GM19324 (cell line): ENCODE measurements around the gene SNX32.

Source experiments
- ATAC-seq: cut with Tn5 transposase; IDR thresholded peaks from one replicate; pipeline ENCODE4 v1.9.1; 2021; ENCODE audit warnings: mild to moderate bottlenecking, moderate library complexity; ENCODE audit not compliant: unreplicated experiment, low FRiP score

Gene SNX32

GRCh38 chr11:65854852-65855837 is 21.4 kb downstream of the SNX32 start:
- ATAC-seq, result no peak

GRCh38 chr11:65855927-65856363 is 22.2 kb downstream of the SNX32 start:
- no peak for ATAC-seq

GRCh38 chr11:65856689-65857499 is 23.1 kb downstream of the SNX32 start:
- peak; percentile 38 for ATAC-seq

- peak; percentile 10 for ATAC-seq
Observed at GRCh38 chr11:65857500-65857852, 23.7 kb downstream of the SNX32 start.

DNA sequence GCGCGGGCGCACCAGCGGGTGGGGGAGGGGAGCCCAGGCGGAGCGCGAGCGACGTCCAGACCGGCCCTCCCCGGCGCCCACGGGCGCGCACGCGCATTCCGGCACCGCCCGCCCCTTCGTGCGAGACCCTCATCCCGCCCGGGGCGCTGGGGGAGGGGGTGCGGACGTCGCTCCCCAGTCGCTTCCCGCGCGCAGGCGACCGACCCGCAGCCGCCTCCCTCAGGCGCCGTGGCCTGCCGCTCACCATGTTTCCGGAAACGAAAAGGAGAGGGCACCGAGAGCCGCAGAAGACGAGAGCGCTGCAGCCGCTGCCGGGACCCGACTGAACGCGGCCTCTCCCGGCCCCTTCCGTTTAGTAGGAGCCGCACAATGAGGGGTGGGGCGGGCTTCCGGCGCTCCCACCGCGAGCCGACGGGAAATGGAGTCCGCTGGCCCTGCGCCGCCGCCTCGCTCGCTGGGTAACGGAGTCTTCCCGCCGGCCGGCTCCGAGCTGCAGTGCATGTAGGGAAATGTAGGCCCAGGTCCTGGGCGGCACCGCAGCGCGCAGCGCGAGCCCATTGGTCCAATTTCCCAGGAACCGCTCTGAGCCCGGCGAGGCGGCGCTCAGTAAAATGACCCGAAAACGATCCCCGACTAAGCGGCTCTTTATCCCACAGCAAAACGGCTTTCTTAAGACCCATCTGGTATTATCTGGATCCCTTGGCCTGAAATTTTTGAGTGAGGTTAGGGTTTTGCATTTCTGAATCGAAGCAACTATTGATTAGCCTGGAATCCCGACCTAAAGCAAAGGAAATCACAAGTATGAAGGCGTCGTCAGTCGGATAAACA is 24.3 kb downstream of the SNX32 start, which contains the start of gene CFL1:
TSS of gene CFL1 (minus strand) at position 328 of the 828 bp plus-strand sequence. CDS start at position 247, 81 bp downstream.
- peak; percentile 58 for ATAC-seq

- ATAC-seq, result no peak
Observed at GRCh38 chr11:65858681-65859087, 24.9 kb downstream of the SNX32 start.

DNA sequence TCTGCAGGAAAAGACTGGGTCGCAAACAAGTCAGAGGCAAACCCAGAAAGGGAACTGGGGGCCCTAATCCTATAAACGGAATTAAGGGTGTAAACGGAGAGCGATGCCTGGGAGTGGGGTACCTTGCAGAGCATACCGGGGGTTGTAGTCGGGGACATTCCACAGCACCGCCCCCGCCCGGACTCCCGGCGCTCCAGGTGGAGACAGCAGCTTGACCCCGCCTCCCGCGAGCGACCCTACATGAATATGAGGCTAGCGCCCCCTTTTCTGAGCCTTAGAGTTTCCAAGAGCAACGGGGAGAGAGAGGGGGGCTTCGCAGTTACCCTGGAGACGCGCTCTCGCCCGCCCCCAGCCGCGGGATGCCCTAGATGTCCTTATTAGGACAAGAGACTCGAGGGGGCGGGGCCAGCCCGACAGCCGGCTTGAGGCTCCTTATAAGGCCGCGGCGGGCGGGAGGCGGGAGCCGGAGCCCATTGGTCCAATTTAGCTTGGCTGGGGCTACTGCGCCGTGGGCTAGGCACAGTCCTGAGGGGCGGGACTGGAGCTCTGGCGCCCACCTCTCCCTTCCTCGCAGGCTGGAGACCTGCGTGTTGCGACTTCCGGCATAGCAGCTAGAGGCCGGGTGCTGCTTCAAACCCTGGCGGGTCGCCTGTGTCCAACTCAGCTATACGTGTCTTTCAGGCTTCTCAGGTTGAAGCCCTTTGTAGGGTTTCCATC is 25.5 kb downstream of the SNX32 start:
- peak; percentile 53 for ATAC-seq

- no peak for ATAC-seq
Observed at GRCh38 chr11:65859812-65860277, 26.1 kb downstream of the SNX32 start.

GRCh38 chr11:65860278-65861164 is 26.8 kb downstream of the SNX32 start, which contains the start of gene MUS81:
Gene MUS81 (plus strand): TSS chr11:65860433. CDS start chr11:65860754, 321 bp downstream.
- ATAC-seq, result peak; percentile 20

DNA sequence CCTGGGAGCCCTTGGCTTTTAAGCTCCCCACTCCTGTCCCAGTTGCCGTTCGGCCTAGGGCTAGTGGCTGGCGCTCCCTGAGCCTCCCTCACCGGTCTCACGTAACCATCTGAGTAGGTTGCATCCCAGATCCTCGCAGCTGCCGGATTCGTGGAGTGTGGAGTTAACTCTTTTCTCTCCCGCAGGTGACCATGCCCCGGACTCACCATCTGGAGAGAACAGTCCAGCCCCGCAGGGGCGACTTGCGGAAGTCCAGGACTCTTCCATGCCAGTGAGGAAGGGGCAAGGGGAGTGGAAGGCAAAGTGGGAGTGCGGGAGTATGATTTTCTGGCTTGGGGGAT is 27.4 kb downstream of the SNX32 start:
- no peak for ATAC-seq

DNA sequence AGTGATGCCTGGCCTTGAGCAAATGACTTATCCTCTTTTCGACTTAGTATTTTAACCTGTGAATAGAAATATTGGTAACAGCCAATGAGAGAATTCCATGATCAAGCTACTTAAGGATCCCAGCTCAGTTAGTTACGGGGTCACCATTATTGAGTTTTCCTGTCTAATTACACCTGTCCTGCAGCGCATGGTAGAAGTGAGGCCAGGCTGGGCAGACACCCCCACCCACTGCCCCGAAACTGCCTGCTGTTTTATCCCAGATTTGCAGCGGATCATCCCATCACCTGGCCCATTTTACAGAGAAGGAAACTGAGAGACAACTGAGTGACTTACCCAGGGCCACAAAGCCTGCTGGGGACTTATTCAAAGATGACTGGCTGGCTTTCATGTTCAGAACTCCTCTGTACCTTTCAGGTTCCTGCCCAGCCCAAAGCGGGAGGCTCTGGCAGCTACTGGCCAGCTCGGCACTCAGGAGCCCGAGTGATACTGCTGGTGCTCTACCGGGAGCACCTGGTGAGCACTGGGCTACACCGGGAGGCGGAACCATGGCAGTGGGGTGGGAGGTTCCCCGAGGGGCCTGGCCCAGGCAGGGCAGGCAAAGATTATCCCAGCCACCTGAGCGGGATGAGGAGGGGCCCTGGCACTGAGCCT is 27.9 kb downstream of the SNX32 start:
- no peak for ATAC-seq

DNA sequence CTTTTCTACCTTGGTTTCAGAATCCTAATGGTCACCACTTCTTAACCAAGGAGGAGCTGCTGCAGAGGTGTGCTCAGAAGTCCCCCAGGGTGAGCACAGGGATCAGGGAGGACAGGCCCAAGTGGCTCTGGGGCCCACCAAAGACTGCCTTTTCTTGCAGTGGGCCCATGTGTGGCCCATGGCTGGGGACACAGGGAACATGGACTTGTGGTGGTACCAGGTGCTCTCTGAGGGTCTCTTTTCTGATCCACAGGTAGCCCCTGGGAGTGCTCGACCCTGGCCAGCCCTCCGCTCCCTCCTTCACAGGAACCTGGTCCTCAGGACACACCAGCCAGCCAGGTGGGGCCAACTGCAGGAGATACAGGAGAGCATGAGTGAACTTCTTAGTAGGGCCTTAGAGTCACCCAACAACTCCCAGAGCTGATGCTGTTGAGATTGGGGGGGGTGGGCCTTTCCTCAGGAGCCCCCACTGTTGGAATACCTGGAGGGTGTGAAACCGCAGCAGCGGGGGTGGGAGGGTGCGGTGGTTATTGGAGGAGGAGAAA is 28.5 kb downstream of the SNX32 start:
- ATAC-seq, result no peak

GRCh38 chr11:65862941-65863888 is 29.5 kb downstream of the SNX32 start:
- ATAC-seq, result no peak

GRCh38 chr11:65863889-65864705 is 30.3 kb downstream of the SNX32 start:
- no peak for ATAC-seq

GRCh38 chr11:65864706-65865471 is 31.1 kb downstream of the SNX32 start:
- no peak for ATAC-seq
